Testis (tissue), 3 donors: ENCODE measurements around the gene LYPD6B. TPM values are rescaled to one million over a fixed set of nuclear protein-coding genes. Genes with fewer than 3 reads are reported as not detected.

Experiments used
- DNase-seq: peaks from one replicate; pipeline ENCODE4 v3.0.0-alpha.2; 2019
- H3K27ac ChIP-seq, 2 donors: fragments of 200-600 bp; sonication (generic); one replicate each; pipeline ENCODE4 v1.5.1; 2019
- H3K27me3 ChIP-seq: fragments of 200-600 bp; sonication (generic); one replicate; pipeline ENCODE4 v1.5.1; 2019
- H3K36me3 ChIP-seq: fragments of 200-600 bp; sonication (generic); one replicate; pipeline ENCODE4 v1.5.1; 2017; ENCODE audit warnings: low read depth; ENCODE audit errors: missing control alignments
- H3K4me1 ChIP-seq: fragments of 200-600 bp; sonication (generic); one replicate; pipeline ENCODE4 v1.5.1; 2019
- H3K4me3 ChIP-seq, 2 donors: fragments of 200-600 bp; sonication (generic); one replicate each; pipeline ENCODE4 v1.5.1; 2017 to 2019
- H3K9me3 ChIP-seq: fragments of 200-600 bp; sonication (generic); one replicate; pipeline ENCODE4 v1.5.1; 2017
- CTCF ChIP-seq, 3 experiments: fragments of 450-650 bp in 2 of 3; fragments of 200-600 bp in 1 of 3; sonication (generic) in 1 of 3; IDR thresholded peaks; one replicate each; pipeline ENCODE4 v1.5.1; 2016 to 2019; ENCODE audit warnings: antibody characterized with exemption in 3 of 3, mild to moderate bottlenecking in 2 of 3, moderate library complexity in 1 of 3
- POLR2A ChIP-seq: fragments of 450-650 bp; IDR thresholded peaks from one replicate; pipeline ENCODE4 v1.6.1; 2017; ENCODE audit warnings: antibody characterized with exemption, mild to moderate bottlenecking, moderate library complexity
- WGBS, 2 donors: methylation state at CpG; one replicate each; pipeline ENCODE4 v1.1.5; 2018; 5-methylcytosine and 5-hydroxymethylcytosine counted together
- intact Hi-C: fragments of 100-400 bp; cut with DNase I; formaldehyde crosslinking; loops from one replicate; pipeline ENCODE4 v1.15.1; 2023; ENCODE audit warnings: low total_unique reads
- polyA plus RNA-seq: library from polyadenylated mRNA; stranded (reverse); fragments of 350-450 nt; fragmentation: Illumina TruSeq; extraction: RNeasy Lipid Tissue Mini Kit (QIAGEN cat#74804); gene quantifications from one replicate; pipeline ENCODE4 v1.2.3, GENCODE V29; 2014; ENCODE audit warnings: low read depth, low replicate concordance; ENCODE audit not compliant: insufficient read depth
- total RNA-seq, 2 donors: library from RNA; depleted of rRNA; stranded (reverse); fragments of >200 nt; gene quantifications; one replicate each; pipeline ENCODE4 v1.2.3, GENCODE V29; 2016

Gene LYPD6B
- total and polyA plus RNA-seq, 3 donors from 2014 or later = 41.9 to 53.0 (median 45.2) TPM

- H3K27me3 ChIP-seq = no peaks in the 10 kb centered on the region
- no peak overlapping the region for H3K4me3 ChIP-seq
- no peak for TF ChIP-seq POLR2A
- TF ChIP-seq CTCF (IDR thresholded peaks at IDR 0.05) = no peak
- intact Hi-C loops = no loop called here
- H3K9me3 ChIP-seq = no peaks in the 10 kb centered on the region
- no peak for DNase-seq
- H3K36me3 ChIP-seq = no peaks in the 10 kb centered on the region
- no peak overlapping the region for H3K27ac ChIP-seq
- no peaks in the 10 kb centered on the region for H3K4me1 ChIP-seq
These were observed 126.3 kb downstream of the LYPD6B start for GRCh38 chr2:149164827-149165226.

- Histone ChIP-seq H3K36me3 (no peaks in the 10 kb centered on the region), H3K4me1 (no peaks in the 10 kb centered on the region), H3K27me3 (no peaks in the 10 kb centered on the region), H3K27ac (no peak overlapping the region), H3K9me3 (no peaks in the 10 kb centered on the region), H3K4me3 (no peak overlapping the region)
- 54 to 55% methylated on average over 5 of the region's 5 CpGs for WGBS, 2 donors
- intact Hi-C loops = no loop called here
- no peak for DNase-seq
- TF ChIP-seq POLR2A (no peak), CTCF (IDR thresholded peaks at IDR 0.05) (no peak)
These were observed 128.7 kb downstream of the LYPD6B start for GRCh38 chr2:149167001-149167780.

GRCh38 chr2:149167941-149168340 is 129.4 kb downstream of the LYPD6B start:
- no peaks in the 10 kb centered on the region for H3K4me1 ChIP-seq
- no peak overlapping the region for H3K4me3 ChIP-seq
- no peaks in the 10 kb centered on the region for H3K9me3 ChIP-seq
- no peak overlapping the region for H3K27ac ChIP-seq
- no peaks in the 10 kb centered on the region for H3K36me3 ChIP-seq
- DNase-seq = no peak
- no peaks in the 10 kb centered on the region for H3K27me3 ChIP-seq
- intact Hi-C loops = no loop called here
- 63 to 65% methylated on average over 4 of the region's 4 CpGs for WGBS, 2 donors
- TF ChIP-seq CTCF (IDR thresholded peaks at IDR 0.05) (no peak), POLR2A (no peak)

- H3K27ac ChIP-seq = no peak overlapping the region
- WGBS, 2 donors = 68 to 69% methylated on average over 4 of the region's 4 CpGs
- no peak for DNase-seq
- H3K27me3 ChIP-seq = no peaks in the 10 kb centered on the region
- no peaks in the 10 kb centered on the region for H3K4me1 ChIP-seq
- no peak overlapping the region for H3K4me3 ChIP-seq
- no peaks in the 10 kb centered on the region for H3K36me3 ChIP-seq
- H3K9me3 ChIP-seq = no peaks in the 10 kb centered on the region
- TF ChIP-seq POLR2A (no peak), CTCF (IDR thresholded peaks at IDR 0.05) (no peak)
- intact Hi-C loops = no loop called here
These were observed 131.2 kb downstream of the LYPD6B start for GRCh38 chr2:149169656-149170055.

GRCh38 chr2:149170156-149170555 is 131.7 kb downstream of the LYPD6B start:
- intact Hi-C loops = no loop called here
- no peak for DNase-seq
- Histone ChIP-seq H3K9me3 (no peaks in the 10 kb centered on the region), H3K36me3 (no peaks in the 10 kb centered on the region), H3K27me3 (no peaks in the 10 kb centered on the region), H3K4me3 (no peak overlapping the region), H3K27ac (no peak overlapping the region), H3K4me1 (no peaks in the 10 kb centered on the region)
- 86 to 88% methylated on average over 1 of the region's 1 CpG for WGBS, 2 donors
- no peak for TF ChIP-seq CTCF (IDR thresholded peaks at IDR 0.05)
- no peak for TF ChIP-seq POLR2A
